Transverse colon (tissue), 4 donors: ENCODE data around the gene SKA1.

Experiments used
- CTCF ChIP-seq, 5 experiments: fragments of 200-600 bp in 3 of 5; fragments of 450-650 bp in 2 of 5; sonication (generic) in 3 of 5; IDR thresholded peaks; 1 replicate in 2 of 5; 2 replicates in 3 of 5; pipeline ENCODE4 v1.5.1; 2016 to 2017; ENCODE audit warnings: antibody characterized with exemption in 5 of 5, inconsistent platforms in 3 of 5, mild to moderate bottlenecking in 2 of 5, moderate library complexity in 1 of 5
- POLR2A ChIP-seq: fragments of 450-650 bp; IDR thresholded peaks from one replicate; pipeline ENCODE4 v1.6.1; 2016; ENCODE audit warnings: antibody characterized with exemption, mild to moderate bottlenecking, moderate library complexity
- POLR2AphosphoS5 ChIP-seq, 3 donors: sonication (generic); formaldehyde crosslinking; IDR thresholded peaks; one replicate each; pipeline ENCODE4 v1.6.1; 2016; ENCODE audit warnings: antibody characterized with exemption in 3 of 3

GRCh38 chr18:50388988-50389387, 14.1 kb downstream of the SKA1 start:
- TF ChIP-seq CTCF (IDR thresholded peaks at IDR 0.05) (no peak), POLR2A (no peak), POLR2AphosphoS5 (IDR thresholded peaks at IDR 0.05) (no peak)
